A673 (cell line): ENCODE results near the gene NPLOC4. TPM values are rescaled to one million over a fixed set of nuclear protein-coding genes. Genes with fewer than 3 reads are reported as not detected.

Experiments
- BruUV-seq: library from RNA; stranded (reverse); fragments of 400-500 nt; replicated peaks from 2 replicates; lab custom pipeline; 2021; lab: Mats Ljungman, UMichigan
- CTCF ChIA-PET: fragments of 300-600 bp; sonication (Branson Sonifier 250); formaldehyde crosslinking; loops from one replicate; lab custom pipeline; 2022; ENCODE audit warnings: antibody characterized with exemption; lab: Charles Lee
- POLR2A ChIA-PET: fragments of 300-600 bp; sonication (Branson Sonifier 250); formaldehyde crosslinking; loops from one replicate; lab custom pipeline; 2022; ENCODE audit warnings: antibody characterized with exemption; ENCODE audit not compliant: low non-redundant PET; lab: Charles Lee
- DNase-seq: peaks from one replicate; pipeline ENCODE4 v3.0.0-alpha.2; 2015; ENCODE audit warnings: low spot score
- H3K27ac ChIP-seq: fragments of 200-600 bp; sonication (generic); 2 replicates; pipeline ENCODE4 v1.5.1; 2016; ENCODE audit warnings: mixed run types, low read depth, mild to moderate bottlenecking, mixed read lengths, antibody characterized with exemption, low read length; ENCODE audit not compliant: poor library complexity, severe bottlenecking
- H3K27me3 ChIP-seq: fragments of 200-600 bp; sonication (generic); replicated peaks from 2 replicates; pipeline ENCODE4 v1.6.1; 2017; ENCODE audit warnings: mixed run types, low read depth, mild to moderate bottlenecking, mixed read lengths, antibody characterized with exemption, low read length; ENCODE audit not compliant: insufficient read depth, poor library complexity
- H3K36me3 ChIP-seq: fragments of 200-600 bp; sonication (generic); 2 replicates; pipeline ENCODE4 v1.6.1; 2016; ENCODE audit warnings: mixed run types, mild to moderate bottlenecking, mixed read lengths, antibody characterized with exemption, low read length; ENCODE audit not compliant: insufficient read depth, poor library complexity, severe bottlenecking
- H3K4me1 ChIP-seq: fragments of 200-600 bp; sonication (generic); 2 replicates; pipeline ENCODE4 v1.6.1; 2017; ENCODE audit warnings: mixed run types, mild to moderate bottlenecking, mixed read lengths, antibody characterized with exemption, low read length; ENCODE audit not compliant: insufficient read depth, poor library complexity, severe bottlenecking
- H3K4me3 ChIP-seq: fragments of 200-600 bp; sonication (generic); 2 replicates; pipeline ENCODE4 v1.5.1; 2016; ENCODE audit warnings: low read depth, mixed run types, mild to moderate bottlenecking, mixed read lengths, low read length; ENCODE audit not compliant: poor library complexity, severe bottlenecking
- H3K9me3 ChIP-seq: fragments of 200-600 bp; sonication (generic); 2 replicates; pipeline ENCODE4 v1.6.1; 2016; ENCODE audit warnings: mixed run types, low read depth, mild to moderate bottlenecking, mixed read lengths, antibody characterized with exemption, low read length; ENCODE audit not compliant: poor library complexity, severe bottlenecking
- CTCF ChIP-seq: fragments of 300-800, 200-600 bp; sonication (generic); conservative IDR thresholded peaks from 2 replicates; pipeline ENCODE4 v1.5.1; 2017; ENCODE audit warnings: low read depth, mild to moderate bottlenecking, antibody characterized with exemption, low read length, moderate library complexity, mixed read lengths
- EZH2 ChIP-seq: fragments of 200-600 bp; sonication (generic); IDR thresholded peaks from 2 replicates; pipeline ENCODE4 v1.6.1; 2017; ENCODE audit warnings: borderline replicate concordance, low read depth, mild to moderate bottlenecking, mixed read lengths, antibody characterized with exemption, low read length; ENCODE audit not compliant: poor library complexity, severe bottlenecking
- intact Hi-C: fragments of 100-400 bp; cut with micrococcal nuclease; formaldehyde crosslinking; loops from one replicate; pipeline ENCODE4 v1.10.0; 2022; ENCODE audit not compliant: unreplicated experiment
- total RNA-seq: library from RNA; stranded (reverse); gene quantifications from 2 replicates; pipeline ENCODE4 v1.2.3, GENCODE V29; 2021

The NPLOC4 gene
- total RNA-seq, 1 experiment from 2014 or later: 195 TPM

GRCh38 chr17:81574643-81574956, 62.3 kb downstream of the NPLOC4 start:
- peak overlapping the region; percentile 56 for H3K27ac ChIP-seq
- ChIA-PET CTCF (interaction anchor here (0.6 kb wide), 1 partner anchor 45 kb away, joined by 3 read pairs; no protein-coding TSS in a partner anchor), POLR2A (no interaction called here)
- TF ChIP-seq CTCF (no peak), EZH2 (no peak)
- H3K9me3 ChIP-seq: no peaks in the 10 kb centered on the region
- no TSS peak for BruUV-seq
- H3K4me1 ChIP-seq: peaks cover 21% of the 10 kb centered on the region
- no peak for DNase-seq
- intact Hi-C loops: no loop called here
- H3K27me3 ChIP-seq: no peaks in the 10 kb centered on the region
- H3K4me3 ChIP-seq: no peak overlapping the region
- peaks cover 64% of the 10 kb centered on the region for H3K36me3 ChIP-seq

GRCh38 chr17:81573794-81574642, 62.9 kb downstream of the NPLOC4 start:
- BruUV-seq: TSS peak; percentile 15
- Histone ChIP-seq H3K9me3 (no peaks in the 10 kb centered on the region), H3K27me3 (no peaks in the 10 kb centered on the region), H3K4me3 (no peak overlapping the region), H3K4me1 (peaks cover 21% of the 10 kb centered on the region), H3K27ac (peak overlapping the region; percentile 56), H3K36me3 (peaks cover 68% of the 10 kb centered on the region)
- CTCF ChIA-PET: interaction anchor here (0.6 kb wide), 1 partner anchor 45 kb away, joined by 3 read pairs; no protein-coding TSS in a partner anchor
- TF ChIP-seq EZH2 (no peak), CTCF (no peak)
- DNase-seq: no peak
- POLR2A ChIA-PET: no interaction called here
- intact Hi-C loops: no loop called here

GRCh38 chr17:81572563-81573168, 64.2 kb downstream of the NPLOC4 start:
- no peaks in the 10 kb centered on the region for H3K9me3 ChIP-seq
- BruUV-seq: no TSS peak
- no peak overlapping the region for H3K4me3 ChIP-seq
- H3K27ac ChIP-seq: no peak overlapping the region
- DNase-seq: no peak
- ChIA-PET POLR2A (interaction anchor here (0.6 kb wide), 1 partner anchor 59 kb away, joined by 5 read pairs; no protein-coding TSS in a partner anchor), CTCF (no interaction called here)
- peaks cover 30% of the 10 kb centered on the region for H3K4me1 ChIP-seq
- intact Hi-C loops: no loop called here
- H3K27me3 ChIP-seq: no peaks in the 10 kb centered on the region
- H3K36me3 ChIP-seq: peaks cover 72% of the 10 kb centered on the region
- TF ChIP-seq EZH2 (no peak), CTCF (no peak)
